Spleen (tissue), 7 donors: ENCODE results near the gene POLN.

Experiments used
- POLR2AphosphoS5 ChIP-seq, 3 donors: sonication (generic); formaldehyde crosslinking; IDR thresholded peaks; one replicate each; pipeline ENCODE4 v1.5.1; 2017; ENCODE audit warnings: antibody characterized with exemption in 3 of 3
- TF ChIP-seq, protein P1 (sequence below), 11 experiments: fragments of 200-600 bp in 7 of 11; fragments of 450-650 bp in 4 of 11; sonication (generic) in 4 of 11; IDR thresholded peaks in 8 of 11; conservative IDR thresholded peaks in 3 of 11; 1 replicate in 7 of 11; 2 replicates in 4 of 11; pipeline versions ENCODE4 v1.4.0 to v1.8.0; 2016 to 2021; ENCODE audit warnings: antibody characterized with exemption in 11 of 11, inconsistent platforms in 4 of 11, mild to moderate bottlenecking in 1 of 11
- donor health status: DM: no; HTN: no; CAD: no; lungs with moderate emphysema.
- donor health status: DM: no; HTN: no; CAD: no.
- donor health status: DM: no; HTN: no; CAD: no.

DNA sequence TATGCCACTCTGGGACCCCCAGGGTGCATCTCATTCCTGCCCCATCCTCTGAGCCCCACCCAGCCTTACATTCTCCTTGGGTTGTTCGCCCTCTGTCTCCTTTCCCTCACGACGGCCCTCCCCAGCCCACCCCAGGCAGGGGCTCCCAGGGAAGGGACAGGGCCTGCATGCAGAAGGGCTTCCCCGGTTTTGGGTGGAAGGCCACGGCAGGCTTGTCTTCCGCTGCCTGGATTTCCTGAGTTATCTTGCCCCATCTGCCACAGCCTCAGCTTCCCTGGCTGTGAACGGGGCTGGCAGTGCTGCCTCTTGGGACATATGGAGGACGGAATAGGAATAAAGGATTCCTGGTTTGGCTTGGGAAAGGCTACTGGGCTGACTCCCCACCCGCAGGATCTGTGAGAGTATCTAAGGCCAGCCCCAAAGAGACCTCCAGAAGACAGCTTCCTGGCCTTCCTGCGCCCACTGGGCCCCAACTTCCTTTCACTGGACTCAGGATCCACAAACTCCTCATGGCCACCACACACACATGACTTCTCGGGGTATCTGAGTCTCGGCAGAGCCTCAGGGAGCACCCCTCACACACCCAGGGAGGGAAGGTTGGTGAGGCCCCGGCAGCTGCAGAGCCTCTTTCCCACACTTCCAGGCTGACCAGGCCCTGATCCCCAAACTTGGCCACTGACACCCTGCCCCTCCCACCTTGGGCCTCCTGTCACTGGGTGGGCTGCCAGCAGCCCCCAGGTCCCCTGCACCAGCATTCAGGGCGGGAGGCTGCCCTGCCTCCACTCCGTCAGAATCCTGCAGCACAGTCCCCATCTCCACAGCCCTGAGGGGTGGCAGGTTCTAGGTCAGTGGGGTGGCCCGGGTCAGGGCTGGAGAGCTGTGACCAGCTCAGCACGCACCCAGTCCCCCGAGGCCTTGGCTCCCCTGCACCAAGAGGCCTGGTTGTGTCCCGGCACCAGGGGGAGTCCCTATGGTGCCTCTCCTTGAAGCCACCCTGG lies 23.5 kb upstream of the POLN start:
- TF ChIP-seq, protein P1, sequence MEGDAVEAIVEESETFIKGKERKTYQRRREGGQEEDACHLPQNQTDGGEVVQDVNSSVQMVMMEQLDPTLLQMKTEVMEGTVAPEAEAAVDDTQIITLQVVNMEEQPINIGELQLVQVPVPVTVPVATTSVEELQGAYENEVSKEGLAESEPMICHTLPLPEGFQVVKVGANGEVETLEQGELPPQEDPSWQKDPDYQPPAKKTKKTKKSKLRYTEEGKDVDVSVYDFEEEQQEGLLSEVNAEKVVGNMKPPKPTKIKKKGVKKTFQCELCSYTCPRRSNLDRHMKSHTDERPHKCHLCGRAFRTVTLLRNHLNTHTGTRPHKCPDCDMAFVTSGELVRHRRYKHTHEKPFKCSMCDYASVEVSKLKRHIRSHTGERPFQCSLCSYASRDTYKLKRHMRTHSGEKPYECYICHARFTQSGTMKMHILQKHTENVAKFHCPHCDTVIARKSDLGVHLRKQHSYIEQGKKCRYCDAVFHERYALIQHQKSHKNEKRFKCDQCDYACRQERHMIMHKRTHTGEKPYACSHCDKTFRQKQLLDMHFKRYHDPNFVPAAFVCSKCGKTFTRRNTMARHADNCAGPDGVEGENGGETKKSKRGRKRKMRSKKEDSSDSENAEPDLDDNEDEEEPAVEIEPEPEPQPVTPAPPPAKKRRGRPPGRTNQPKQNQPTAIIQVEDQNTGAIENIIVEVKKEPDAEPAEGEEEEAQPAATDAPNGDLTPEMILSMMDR (IDR thresholded peaks at IDR 0.05 in 8 of 11, conservative IDR thresholded peaks at IDR 0.05 in 3 of 11): no peak
- no peak for TF ChIP-seq POLR2AphosphoS5 (IDR thresholded peaks at IDR 0.05)
